K562 (cell line): ENCODE results near the gene MAN1B1. TPM values are rescaled to one million over a fixed set of nuclear protein-coding genes. Genes with fewer than 3 reads are reported as not detected.

Experiments
- PHF8 ChIP-seq: fragments of 200-600 bp; sonication (generic); IDR thresholded peaks from 2 replicates; pipeline ENCODE4 v1.6.1; 2012; ENCODE audit warnings: mixed run types, mild to moderate bottlenecking, inconsistent platforms, low read length, moderate library complexity, borderline replicate concordance
- polyA plus RNA-seq, 8 experiments: library from polyadenylated mRNA; depleted of rRNA in 4 of 8; stranded (reverse) in 5 of 8; unstranded in 3 of 8; fragments of >200 nt; fragmentation: Nextera tagmentation in 2 of 8; fragmentation: Illumina TruSeq in 1 of 8; extraction: Ambion mirVana in 2 of 8; extraction: Trizol in 1 of 8; gene quantifications; 2 replicates each; pipeline versions ENCODE4 v1.2.1 to v1.2.3, GENCODE V29; 2011 to 2014; ENCODE audit warnings: inconsistent platforms in 1 of 8, missing spikeins in 1 of 8
- total RNA-seq, 7 experiments: library from RNA; depleted of rRNA in 6 of 7; stranded (reverse); fragments of >200 nt in 6 of 7; fragmentation: Illumina TruSeq in 2 of 7; extraction: Trizol in 2 of 7; gene quantifications; 2 replicates each; pipeline versions ENCODE4 v1.2.1 to v1.2.3, GENCODE V29; 2011 to 2021; ENCODE audit warnings: low replicate concordance in 1 of 7
- TF ChIP-seq, protein P1 (sequence below), 2 experiments: fragments of 450-650 bp; formaldehyde crosslinking in 1 of 2; IDR thresholded peaks; 2 replicates each; pipeline versions ENCODE4 v1.4.0 to v1.6.1; 2014 to 2020; ENCODE audit warnings: mild to moderate bottlenecking in 2 of 2, borderline replicate concordance in 1 of 2, low read depth in 1 of 2

The MAN1B1 gene
- total and polyA plus RNA-seq, 9 of the 15 experiments (the other 6 are each of a cell fraction or from before 2014, with no cell fraction given), result 0.55 to 36.6 (median 27.3) TPM

DNA sequence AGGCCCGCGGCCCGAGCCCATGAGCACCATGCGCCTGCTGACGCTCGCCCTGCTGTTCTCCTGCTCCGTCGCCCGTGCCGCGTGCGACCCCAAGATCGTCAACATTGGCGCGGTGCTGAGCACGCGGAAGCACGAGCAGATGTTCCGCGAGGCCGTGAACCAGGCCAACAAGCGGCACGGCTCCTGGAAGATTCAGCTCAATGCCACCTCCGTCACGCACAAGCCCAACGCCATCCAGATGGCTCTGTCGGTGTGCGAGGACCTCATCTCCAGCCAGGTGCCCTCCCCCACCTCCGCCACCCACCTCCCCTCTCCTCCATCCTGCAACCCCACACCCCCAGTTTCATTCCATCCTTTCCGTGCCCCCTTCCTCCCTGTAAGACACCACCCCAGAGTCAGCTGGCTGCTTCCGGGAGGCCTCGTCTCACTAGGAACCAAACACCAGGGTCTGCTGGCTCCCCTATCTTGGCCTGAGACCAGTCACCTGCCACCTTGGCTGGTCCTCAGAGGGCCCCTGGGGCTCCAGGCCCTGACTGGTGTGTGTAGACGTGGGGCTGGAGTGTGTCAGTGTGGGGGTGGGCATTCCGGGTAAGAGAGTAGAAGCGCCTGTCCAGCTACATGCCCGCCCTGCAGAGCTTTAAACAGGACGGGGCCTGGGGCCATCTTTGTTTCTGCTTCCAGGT, 52.8 kb downstream of the MAN1B1 start (continued):
- no peak for TF ChIP-seq PHF8
- TF ChIP-seq, protein P1, sequence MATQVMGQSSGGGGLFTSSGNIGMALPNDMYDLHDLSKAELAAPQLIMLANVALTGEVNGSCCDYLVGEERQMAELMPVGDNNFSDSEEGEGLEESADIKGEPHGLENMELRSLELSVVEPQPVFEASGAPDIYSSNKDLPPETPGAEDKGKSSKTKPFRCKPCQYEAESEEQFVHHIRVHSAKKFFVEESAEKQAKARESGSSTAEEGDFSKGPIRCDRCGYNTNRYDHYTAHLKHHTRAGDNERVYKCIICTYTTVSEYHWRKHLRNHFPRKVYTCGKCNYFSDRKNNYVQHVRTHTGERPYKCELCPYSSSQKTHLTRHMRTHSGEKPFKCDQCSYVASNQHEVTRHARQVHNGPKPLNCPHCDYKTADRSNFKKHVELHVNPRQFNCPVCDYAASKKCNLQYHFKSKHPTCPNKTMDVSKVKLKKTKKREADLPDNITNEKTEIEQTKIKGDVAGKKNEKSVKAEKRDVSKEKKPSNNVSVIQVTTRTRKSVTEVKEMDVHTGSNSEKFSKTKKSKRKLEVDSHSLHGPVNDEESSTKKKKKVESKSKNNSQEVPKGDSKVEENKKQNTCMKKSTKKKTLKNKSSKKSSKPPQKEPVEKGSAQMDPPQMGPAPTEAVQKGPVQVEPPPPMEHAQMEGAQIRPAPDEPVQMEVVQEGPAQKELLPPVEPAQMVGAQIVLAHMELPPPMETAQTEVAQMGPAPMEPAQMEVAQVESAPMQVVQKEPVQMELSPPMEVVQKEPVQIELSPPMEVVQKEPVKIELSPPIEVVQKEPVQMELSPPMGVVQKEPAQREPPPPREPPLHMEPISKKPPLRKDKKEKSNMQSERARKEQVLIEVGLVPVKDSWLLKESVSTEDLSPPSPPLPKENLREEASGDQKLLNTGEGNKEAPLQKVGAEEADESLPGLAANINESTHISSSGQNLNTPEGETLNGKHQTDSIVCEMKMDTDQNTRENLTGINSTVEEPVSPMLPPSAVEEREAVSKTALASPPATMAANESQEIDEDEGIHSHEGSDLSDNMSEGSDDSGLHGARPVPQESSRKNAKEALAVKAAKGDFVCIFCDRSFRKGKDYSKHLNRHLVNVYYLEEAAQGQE (IDR thresholded peaks at IDR 0.05; ENCODE audit: borderline replicate concordance), result no peak
- TF ChIP-seq, protein P1 (CRISPR knock-in tag; IDR thresholded peaks at IDR 0.05; ENCODE audit: low read depth), result 0 out of 2 replicates have a peak, but pooled peaks have one; percentile 12
- TF ChIP-seq, all 486 proteins: peak for 3
